ENCODE data around the gene GOLT1B. TPM values are rescaled to one million over a fixed set of nuclear protein-coding genes. Genes with fewer than 3 reads are reported as not detected.

Gene GOLT1B
- polyA plus RNA-seq, 5 donors: 30.6 to 46.2 (median 40.9) TPM

GRCh38 chr12:21561158-21561557 is 59.6 kb downstream of the GOLT1B start:
- no peak for DNase-seq

- DNase-seq: no peak
Observed at GRCh38 chr12:21562859-21563258, 61.3 kb downstream of the GOLT1B start.

- no peak for DNase-seq
Observed at GRCh38 chr12:21566223-21566906, 64.8 kb downstream of the GOLT1B start.

- no peak for DNase-seq
Observed at GRCh38 chr12:21566907-21567394, 65.4 kb downstream of the GOLT1B start.

Other genes with a start within 250 kb of the GOLT1B start
- under 1 TPM; 0.09 to 0.33 (median 0.27) TPM for gene SLCO1A2, start 166.9 kb upstream of the GOLT1B start, polyA plus RNA-seq (ENCODE audit: insufficient read depth in 1 of 5, insufficient read length in 5 of 5, low replicate concordance in 1 of 5)
- gene IAPP, start 128.9 kb upstream of the GOLT1B start, polyA plus RNA-seq (ENCODE audit: insufficient read depth in 1 of 5, insufficient read length in 5 of 5, low replicate concordance in 1 of 5): not detected
- 10 to 100 TPM; 10.1 to 23.4 (median 19.5) TPM for gene PYROXD1, start 64.1 kb upstream of the GOLT1B start, polyA plus RNA-seq (ENCODE audit: insufficient read depth in 1 of 5, insufficient read length in 5 of 5, low replicate concordance in 1 of 5)
- 10 to 100 TPM; 22.4 to 41.3 (median 32.8) TPM for gene RECQL, start 154 bp upstream of the GOLT1B start, polyA plus RNA-seq (ENCODE audit: insufficient read depth in 1 of 5, insufficient read length in 5 of 5, low replicate concordance in 1 of 5)
- 10 to 100 TPM in 4 of 5 donors, 1 to 10 TPM in 1; 7.2 to 19.6 (median 12.3) TPM for gene SPX, start 24.5 kb downstream of the GOLT1B start, polyA plus RNA-seq (ENCODE audit: insufficient read depth in 1 of 5, insufficient read length in 5 of 5, low replicate concordance in 1 of 5)
- gene GYS2, start 103.1 kb downstream of the GOLT1B start, polyA plus RNA-seq (ENCODE audit: insufficient read depth in 1 of 5, insufficient read length in 5 of 5, low replicate concordance in 1 of 5): under 1 TPM in 3 of 5 donors, not detected in 2; 0.14 to 0.71 (median 0.44) TPM
- gene LDHB, start 156.1 kb downstream of the GOLT1B start, polyA plus RNA-seq (ENCODE audit: insufficient read depth in 1 of 5, insufficient read length in 5 of 5, low replicate concordance in 1 of 5): 1,000 to 10,000 TPM in 1 of 5 donors, 100 to 1,000 TPM in 4; 867 to 1,022 (median 927) TPM

Data from right lung (tissue), 5 donors.